OCI-LY7 (cell line): Measurements from ENCODE around the gene LPCAT3.

ENCODE experiments used
- CTCF ChIP-seq: fragments of 200-600 bp; sonication (generic); conservative IDR thresholded peaks from 2 replicates; pipeline ENCODE4 v1.5.1; 2014; ENCODE audit warnings: mild to moderate bottlenecking, antibody characterized with exemption, low read length, moderate library complexity, mixed read lengths
- EZH2phosphoT487 ChIP-seq: fragments of 200-600 bp; sonication (generic); IDR thresholded peaks from 2 replicates; pipeline ENCODE4 v1.6.1; 2018; ENCODE audit warnings: low read depth, borderline replicate concordance, mild to moderate bottlenecking, mixed run types, antibody characterized with exemption, low read length, moderate library complexity, mixed read lengths

GRCh38 chr12:6954316-6955107, 63.8 kb downstream of the LPCAT3 start:
- TF ChIP-seq CTCF (no peak), EZH2phosphoT487 (no peak)
